ENCODE data around the gene FYN. TPM values are rescaled to one million over a fixed set of nuclear protein-coding genes. Genes with fewer than 3 reads are reported as not detected.

The FYN gene
- total RNA-seq, 1 donor from 2014 or later: 130 TPM

- no peaks in the 10 kb centered on the region for H3K36me3 ChIP-seq
- H3K4me1 ChIP-seq: peaks cover 6% of the 10 kb centered on the region
- no peak for TF ChIP-seq CTCF (IDR thresholded peaks at IDR 0.05)
- TF ChIP-seq POLR2AphosphoS5 (IDR thresholded peaks at IDR 0.05; ENCODE audit: insufficient read depth in 1 of 2, low read depth in 1 of 2): peak in 1 of 2 donors; percentile 16
- TF ChIP-seq POLR2A (IDR thresholded peaks at IDR 0.05): no peak
- peak overlapping the region; percentile 63 for H3K27ac ChIP-seq
- DNase-seq (ENCODE audit: extremely low spot score in 2 of 2): no peak
- no peak overlapping the region for H3K4me3 ChIP-seq
- no peaks in the 10 kb centered on the region for H3K9me3 ChIP-seq
- intact Hi-C loops (cut with DNase I): no loop called here
- no peaks in the 10 kb centered on the region for H3K27me3 ChIP-seq
Observed at GRCh38 chr6:111750753-111751673, 122.2 kb downstream of the FYN start.

GRCh38 chr6:111750153-111750552 is 123.1 kb downstream of the FYN start:
- Histone ChIP-seq H3K4me1 (peaks cover 12% of the 10 kb centered on the region), H3K36me3 (no peaks in the 10 kb centered on the region), H3K27me3 (no peaks in the 10 kb centered on the region), H3K27ac (peak overlapping the region; percentile 63), H3K4me3 (no peak overlapping the region), H3K9me3 (no peaks in the 10 kb centered on the region)
- intact Hi-C loops (cut with DNase I): no loop called here
- no peak for TF ChIP-seq CTCF (IDR thresholded peaks at IDR 0.05)
- no peak for TF ChIP-seq POLR2AphosphoS5 (IDR thresholded peaks at IDR 0.05; ENCODE audit: insufficient read depth in 1 of 2, low read depth in 1 of 2)
- no peak for TF ChIP-seq POLR2A (IDR thresholded peaks at IDR 0.05)
- no peak for DNase-seq (ENCODE audit: extremely low spot score in 2 of 2)

- no peak for DNase-seq (ENCODE audit: extremely low spot score in 2 of 2)
- peaks cover 31% of the 10 kb centered on the region for H3K4me1 ChIP-seq
- no peak overlapping the region for H3K27ac ChIP-seq
- intact Hi-C loops (cut with DNase I): no loop called here
- H3K4me3 ChIP-seq: no peak overlapping the region
- H3K27me3 ChIP-seq: no peaks in the 10 kb centered on the region
- no peaks in the 10 kb centered on the region for H3K36me3 ChIP-seq
- no peaks in the 10 kb centered on the region for H3K9me3 ChIP-seq
- TF ChIP-seq POLR2AphosphoS5 (IDR thresholded peaks at IDR 0.05; ENCODE audit: insufficient read depth in 1 of 2, low read depth in 1 of 2) (no peak), CTCF (IDR thresholded peaks at IDR 0.05) (no peak), POLR2A (IDR thresholded peaks at IDR 0.05) (no peak)
Observed at GRCh38 chr6:111748231-111748647, 125.0 kb downstream of the FYN start.

GRCh38 chr6:111747829-111748228 is 125.4 kb downstream of the FYN start:
- DNase-seq (ENCODE audit: extremely low spot score in 2 of 2): no peak
- no peak for TF ChIP-seq POLR2AphosphoS5 (IDR thresholded peaks at IDR 0.05; ENCODE audit: insufficient read depth in 1 of 2, low read depth in 1 of 2)
- no peak for TF ChIP-seq CTCF (IDR thresholded peaks at IDR 0.05)
- TF ChIP-seq POLR2A (IDR thresholded peaks at IDR 0.05): no peak
- H3K36me3 ChIP-seq: no peaks in the 10 kb centered on the region
- H3K27me3 ChIP-seq: no peaks in the 10 kb centered on the region
- intact Hi-C loops (cut with DNase I): no loop called here
- no peak overlapping the region for H3K27ac ChIP-seq
- H3K9me3 ChIP-seq: no peaks in the 10 kb centered on the region
- H3K4me1 ChIP-seq: peaks cover 35% of the 10 kb centered on the region
- no peak overlapping the region for H3K4me3 ChIP-seq

- TF ChIP-seq POLR2AphosphoS5 (IDR thresholded peaks at IDR 0.05; ENCODE audit: insufficient read depth in 1 of 2, low read depth in 1 of 2) (no peak), POLR2A (IDR thresholded peaks at IDR 0.05) (no peak), CTCF (IDR thresholded peaks at IDR 0.05) (no peak)
- intact Hi-C loops (cut with DNase I): no loop called here
- DNase-seq (ENCODE audit: extremely low spot score in 2 of 2): no peak
- Histone ChIP-seq H3K27ac (peak overlapping the region; percentile 13), H3K9me3 (no peaks in the 10 kb centered on the region), H3K4me3 (no peak overlapping the region), H3K36me3 (no peaks in the 10 kb centered on the region), H3K27me3 (no peaks in the 10 kb centered on the region), H3K4me1 (peaks cover 38% of the 10 kb centered on the region)
Observed at GRCh38 chr6:111747396-111747795, 125.9 kb downstream of the FYN start.

Measured in vagina (tissue), 2 donors.